C4-2B (cell line): ENCODE results near the gene BCAR3.
A peak's percentile ranks its signal among the peaks of the same experiment; 100 is the strongest.

ENCODE experiments used
- H3K27ac ChIP-seq: fragments of 450-650 bp; 2 replicates; pipeline ENCODE4 v1.5.1; 2017
- CTCF ChIP-seq: fragments of 450-650 bp; conservative IDR thresholded peaks from 2 replicates; pipeline ENCODE4 v1.5.1; 2017; ENCODE audit warnings: mild to moderate bottlenecking
- ZFX ChIP-seq: fragments of 450-650 bp; IDR thresholded peaks from 2 replicates; pipeline ENCODE4 v1.6.1; 2017

The BCAR3 gene

GRCh38 chr1:93685918-93686317 is 4.3 kb upstream of the BCAR3 start:
- TF ChIP-seq CTCF (no peak), ZFX (no peak)
- no peak overlapping the region for H3K27ac ChIP-seq

GRCh38 chr1:93683234-93683633 is 1.6 kb upstream of the BCAR3 start:
- H3K27ac ChIP-seq, result no peak overlapping the region
- TF ChIP-seq ZFX (no peak), CTCF (no peak)

GRCh38 chr1:93681989-93682412 is 364 bp upstream of the BCAR3 start:
- peak; percentile 26; the same call in 1 of the 2 replicates for TF ChIP-seq CTCF
- TF ChIP-seq ZFX, result no peak
- H3K27ac ChIP-seq, result no peak overlapping the region; the same call in 1 of the 2 replicates

- no peak overlapping the region for H3K27ac ChIP-seq
- TF ChIP-seq CTCF (no peak), ZFX (no peak)
These were observed 1.1 kb downstream of the BCAR3 start for GRCh38 chr1:93680420-93681100.

- TF ChIP-seq ZFX (no peak), CTCF (no peak)
- no peak overlapping the region for H3K27ac ChIP-seq
These were observed 1.6 kb downstream of the BCAR3 start for GRCh38 chr1:93680076-93680419.

GRCh38 chr1:93679546-93679945 is 2.1 kb downstream of the BCAR3 start:
- no peak for TF ChIP-seq ZFX
- no peak for TF ChIP-seq CTCF
- H3K27ac ChIP-seq, result no peak overlapping the region

GRCh38 chr1:93678946-93679480 is 2.6 kb downstream of the BCAR3 start:
- TF ChIP-seq ZFX (no peak), CTCF (no peak)
- H3K27ac ChIP-seq, result no peak overlapping the region
